ENCODE measurements around the gene ZNF493. TPM values are rescaled to one million over a fixed set of nuclear protein-coding genes. Genes with fewer than 3 reads are reported as not detected.
A peak's percentile ranks its signal among the peaks of the same experiment; 100 is the strongest.

Gene ZNF493
- total RNA-seq, 1 donor from 2014 or later = 49.8 TPM

- no peak for DNase-seq (ENCODE audit: low spot score)
These were observed 65.6 kb downstream of the ZNF493 start for GRCh38 chr19:21462540-21462939.

- peak; percentile 80 for DNase-seq (ENCODE audit: low spot score)
These were observed 66.6 kb downstream of the ZNF493 start for GRCh38 chr19:21463449-21464105.

GRCh38 chr19:21466627-21467026 lies 69.7 kb downstream of the ZNF493 start:
- DNase-seq (ENCODE audit: low spot score) = no peak

DNA sequence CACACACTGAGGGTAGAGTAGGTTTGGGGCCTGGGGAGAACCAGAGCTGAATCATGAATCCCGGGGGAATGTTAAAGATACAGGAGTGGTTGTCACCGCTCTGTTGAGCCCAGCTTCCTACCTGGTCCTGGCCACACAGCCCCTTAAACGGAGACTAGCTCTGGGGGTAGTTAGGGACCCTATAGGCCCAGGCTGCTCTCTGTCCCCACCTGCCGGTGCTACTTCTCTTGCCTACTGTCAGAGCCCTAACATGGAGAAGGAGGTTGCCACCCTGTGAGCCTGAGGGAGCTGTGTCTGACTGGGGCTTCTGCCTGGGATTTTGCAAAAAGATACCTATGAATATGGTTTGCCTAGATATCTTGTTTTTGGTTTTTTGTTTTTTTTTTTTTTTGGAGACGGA lies 71.9 kb downstream of the ZNF493 start:
- no peak for DNase-seq (ENCODE audit: low spot score)

- no peak for DNase-seq (ENCODE audit: low spot score)
These were observed 75.6 kb downstream of the ZNF493 start for GRCh38 chr19:21472507-21472906.

- peak; percentile 91 for DNase-seq (ENCODE audit: low spot score)
These were observed 77.8 kb downstream of the ZNF493 start for GRCh38 chr19:21474671-21475181.

Other genes with a start within 250 kb of the ZNF493 start
- gene ZNF708, start 67.7 kb upstream of the ZNF493 start, total RNA-seq (ENCODE audit: insufficient read depth, low replicate concordance) = 16.4 TPM
- 16.4 TPM for gene ZNF738, start 38.1 kb upstream of the ZNF493 start, total RNA-seq (ENCODE audit: insufficient read depth, low replicate concordance)
- 22.6 TPM for gene ZNF429, start 108.5 kb downstream of the ZNF493 start, total RNA-seq (ENCODE audit: insufficient read depth, low replicate concordance)